MM.1S (cell line): Measurements from ENCODE around the gene ZMYND10.

Experiments
- DNase-seq: peaks from one replicate; pipeline ENCODE4 v3.0.0-alpha.2; 2015
- H2AFZ ChIP-seq: fragments of 300-600 bp; sonication (generic); 2 replicates; pipeline ENCODE4 v1.6.0; 2016; ENCODE audit warnings: antibody characterized with exemption, low read length
- H3F3A ChIP-seq: fragments of 300-600 bp; sonication (generic); 2 replicates; pipeline ENCODE4 v1.6.1; 2016; ENCODE audit warnings: mild to moderate bottlenecking, antibody characterized with exemption, low read length, moderate library complexity, mixed read lengths; ENCODE audit not compliant: insufficient read depth
- H3K27ac ChIP-seq: fragments of 300-600 bp; sonication (generic); 2 replicates; pipeline ENCODE4 v1.5.1; 2016; ENCODE audit warnings: mild to moderate bottlenecking, low read length
- H3K27me3 ChIP-seq: fragments of 300-600 bp; sonication (generic); replicated peaks from 2 replicates; pipeline ENCODE4 v1.6.0; 2016; ENCODE audit warnings: low read length; ENCODE audit not compliant: insufficient read depth
- H3K36me3 ChIP-seq: fragments of 300-600 bp; sonication (generic); replicated peaks from 2 replicates; pipeline ENCODE4 v1.6.1; 2016; ENCODE audit warnings: mild to moderate bottlenecking, low read length, mixed read lengths; ENCODE audit not compliant: insufficient read depth
- H3K4me1 ChIP-seq: fragments of 300-600 bp; sonication (generic); 2 replicates; pipeline ENCODE4 v1.6.1; 2016; ENCODE audit warnings: low read length, mixed read lengths
- H3K4me2 ChIP-seq: fragments of 300-600 bp; sonication (generic); 2 replicates; pipeline ENCODE4 v1.6.0; 2016; ENCODE audit warnings: low read depth, low read length
- H3K4me3 ChIP-seq: fragments of 300-600 bp; sonication (generic); 2 replicates; pipeline ENCODE4 v1.5.1; 2016; ENCODE audit warnings: low read length, mixed read lengths
- H3K79me2 ChIP-seq: fragments of 300-600 bp; sonication (generic); 2 replicates; pipeline ENCODE4 v1.6.1; 2016; ENCODE audit warnings: mixed run types, low read length, mixed read lengths
- H3K9ac ChIP-seq: fragments of 300-600 bp; sonication (generic); 2 replicates; pipeline ENCODE4 v1.6.1; 2016; ENCODE audit warnings: low read length, mixed read lengths
- H3K9me2 ChIP-seq: fragments of 300-600 bp; sonication (generic); replicated peaks from 2 replicates; pipeline ENCODE4 v1.6.1; 2016; ENCODE audit warnings: mild to moderate bottlenecking, low read length, mixed read lengths; ENCODE audit not compliant: insufficient read depth
- H3K9me3 ChIP-seq: fragments of 300-600 bp; sonication (generic); replicated peaks from 2 replicates; pipeline ENCODE4 v1.6.1; 2016; ENCODE audit warnings: mild to moderate bottlenecking, low read length, mixed read lengths; ENCODE audit not compliant: insufficient read depth
- H4K20me1 ChIP-seq: fragments of 300-600 bp; sonication (generic); 2 replicates; pipeline ENCODE4 v1.6.1; 2016; ENCODE audit warnings: mild to moderate bottlenecking, low read length, moderate library complexity, mixed read lengths; ENCODE audit not compliant: insufficient read depth
- CTCF ChIP-seq: fragments of 300-600 bp; sonication (generic); IDR thresholded peaks from 2 replicates; pipeline ENCODE4 v1.5.1; 2016; ENCODE audit warnings: antibody characterized with exemption, low read length, mixed read lengths
- EZH2 ChIP-seq: fragments of 300-600 bp; sonication (generic); optimal IDR thresholded peaks from 2 replicates; pipeline ENCODE3; 2017; ENCODE audit warnings: low read depth, mild to moderate bottlenecking, antibody characterized with exemption, low read length, mixed read lengths
- EZH2phosphoT487 ChIP-seq: fragments of 300-600 bp; sonication (generic); IDR thresholded peaks from 2 replicates; pipeline ENCODE4 v1.6.1; 2018; ENCODE audit warnings: antibody characterized with exemption, low read length

ZMYND10 gene

GRCh38 chr3:50352781-50353180, 7.2 kb upstream of the ZMYND10 start:
- TF ChIP-seq CTCF (peak; percentile 31), EZH2phosphoT487 (no peak)
- Histone ChIP-seq H3K4me3 (no peak overlapping the region), H3K9ac (no peak overlapping the region), H3F3A (0 out of 2 replicates have a peak, but pooled peaks cover 6% of the 10 kb centered on the region), H3K27me3 (no peaks in the 10 kb centered on the region), H3K9me2 (no peaks in the 10 kb centered on the region), H3K27ac (no peak overlapping the region), H4K20me1 (no peaks in the 10 kb centered on the region), H3K4me1 (peaks cover 33% of the 10 kb centered on the region), H3K79me2 (peaks cover 79% of the 10 kb centered on the region), H2AFZ (no peak overlapping the region), H3K36me3 (peaks cover 11% of the 10 kb centered on the region; the same call in 1 of the 2 replicates), H3K4me2 (no peak overlapping the region), H3K9me3 (no peaks in the 10 kb centered on the region)
- DNase-seq = no peak

GRCh38 chr3:50351323-50351697, 5.8 kb upstream of the ZMYND10 start:
- Histone ChIP-seq H2AFZ (peak overlapping the region; percentile 87; the same call in 1 of the 2 replicates), H3K4me2 (peak overlapping the region; percentile 99), H3K27me3 (no peaks in the 10 kb centered on the region), H3K9ac (peak overlapping the region; percentile 82), H3F3A (0 out of 2 replicates have a peak, but pooled peaks cover 8% of the 10 kb centered on the region), H3K9me3 (no peaks in the 10 kb centered on the region), H3K27ac (no peak overlapping the region), H3K9me2 (no peaks in the 10 kb centered on the region), H3K4me3 (peak overlapping the region; percentile 81), H3K36me3 (peaks cover 4% of the 10 kb centered on the region; the same call in 1 of the 2 replicates), H4K20me1 (no peaks in the 10 kb centered on the region), H3K4me1 (peaks cover 18% of the 10 kb centered on the region), H3K79me2 (peaks cover 65% of the 10 kb centered on the region)
- no peak for DNase-seq
- no peak for TF ChIP-seq EZH2
- no peak for TF ChIP-seq EZH2phosphoT487
- TF ChIP-seq CTCF = no peak

- Histone ChIP-seq H3K27ac (peak within 1 kb of the TSS; percentile 74), H3K9me3 (no peaks in the 10 kb centered on the region), H4K20me1 (no peaks in the 10 kb centered on the region), H3K27me3 (no peaks in the 10 kb centered on the region), H3K9me2 (no peaks in the 10 kb centered on the region), H3K4me3 (peak within 1 kb of the TSS; percentile 81), H3F3A (0 out of 2 replicates have a peak, but pooled peaks cover 8% of the 10 kb centered on the region), H3K4me1 (peaks cover 19% of the 10 kb centered on the region; the same call in 1 of the 2 replicates), H3K36me3 (peaks cover 1% of the 10 kb centered on the region; the same call in 1 of the 2 replicates), H3K4me2 (peak within 1 kb of the TSS; percentile 99), H2AFZ (peak within 1 kb of the TSS; percentile 87), H3K79me2 (peaks cover 59% of the 10 kb centered on the region), H3K9ac (peak within 1 kb of the TSS; percentile 82)
- TF ChIP-seq CTCF (no peak), EZH2phosphoT487 (no peak), EZH2 (no peak)
- DNase-seq = peak; percentile 98
These were observed 5.2 kb upstream of the ZMYND10 start, which contains the start of the genes CYB561D2 and NPRL2 for GRCh38 chr3:50350527-50351322. Gene CYB561D2 (plus strand): TSS chr3:50350862. CDS start chr3:50351434, 572 bp downstream. Gene NPRL2 (minus strand): TSS chr3:50350775. CDS start chr3:50350652, 123 bp downstream.
